ENCODE data around the gene LDLRAD4. TPM values are rescaled to one million over a fixed set of nuclear protein-coding genes. Genes with fewer than 3 reads are reported as not detected.
"Not testable (repeated sequence)": the region's sequence is repeated elsewhere in the genome, so short reads cannot be mapped to it uniquely, and the experiment has no call there.

LDLRAD4 gene
- total RNA-seq, 1 donor = 50.9 TPM

DNA sequence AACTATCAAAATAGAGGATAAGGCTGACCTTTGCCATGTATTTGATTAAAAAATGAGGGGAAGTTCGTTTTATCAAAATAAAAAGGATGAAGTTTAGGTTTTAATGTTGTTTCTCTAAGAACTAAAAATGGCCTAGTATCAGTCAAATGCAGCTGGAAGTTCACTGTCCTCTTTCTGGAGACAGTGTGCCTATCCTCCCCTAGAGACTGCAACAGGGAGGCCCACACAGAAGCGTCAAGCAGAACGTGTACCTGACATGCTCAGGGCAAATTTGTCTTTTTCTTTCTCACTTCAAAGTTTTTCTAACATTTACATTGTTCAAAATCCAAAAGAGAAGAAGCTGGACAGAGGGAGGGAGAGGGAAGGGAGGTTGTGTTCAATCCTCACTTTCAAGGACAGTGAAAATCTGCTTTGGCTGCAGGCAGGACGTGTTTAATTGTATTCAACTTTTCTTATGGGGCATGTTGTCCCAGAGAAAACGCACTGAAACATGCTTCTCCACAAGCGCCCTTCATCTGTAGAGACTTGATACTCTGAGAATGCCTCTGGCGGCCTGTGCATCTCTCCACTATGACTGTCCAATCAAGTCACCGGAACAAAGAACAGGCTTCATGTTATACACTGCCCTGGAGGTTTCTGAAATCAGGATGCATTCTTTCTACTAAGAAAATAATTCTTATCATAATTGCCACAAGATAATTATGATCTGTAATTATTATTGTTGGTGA is 442.7 kb downstream of the LDLRAD4 start:
- Histone ChIP-seq H3K27me3 (ENCODE audit: insufficient read depth, low read length) (no peaks in the 10 kb centered on the region), H3K4me1 (ENCODE audit: insufficient read depth, low read length) (no peaks in the 10 kb centered on the region), H3K4me3 (ENCODE audit: low read length) (no peak overlapping the region), H3K9me3 (ENCODE audit: low read depth, low read length) (no peaks in the 10 kb centered on the region)

DNA sequence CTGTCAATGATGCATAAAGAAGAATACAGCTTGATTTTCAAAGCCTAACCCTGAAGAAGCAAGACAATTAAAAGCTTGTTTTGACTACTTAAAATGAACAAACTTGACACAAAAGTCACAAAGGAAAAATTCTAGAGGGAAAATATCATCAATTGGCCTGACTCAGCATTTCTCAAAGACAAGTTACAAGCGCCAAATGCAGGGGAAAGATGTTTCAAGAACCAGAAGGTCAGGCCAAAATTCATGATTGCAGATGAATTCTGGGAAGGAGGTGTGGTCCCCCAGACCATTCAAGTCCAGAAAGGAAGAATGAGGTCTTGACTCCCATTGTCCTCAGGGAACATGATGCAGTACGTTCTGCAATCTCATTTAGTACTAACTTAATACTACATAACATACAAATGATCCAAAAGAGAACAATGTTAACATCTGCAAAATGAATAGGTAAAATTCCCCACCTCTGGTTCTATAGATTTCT is 443.3 kb downstream of the LDLRAD4 start:
- no peaks in the 10 kb centered on the region for H3K27me3 ChIP-seq (ENCODE audit: insufficient read depth, low read length)
- H3K9me3 ChIP-seq (ENCODE audit: low read depth, low read length) = no peaks in the 10 kb centered on the region
- H3K4me3 ChIP-seq (ENCODE audit: low read length) = no peak overlapping the region
- H3K4me1 ChIP-seq (ENCODE audit: insufficient read depth, low read length) = no peaks in the 10 kb centered on the region

DNA sequence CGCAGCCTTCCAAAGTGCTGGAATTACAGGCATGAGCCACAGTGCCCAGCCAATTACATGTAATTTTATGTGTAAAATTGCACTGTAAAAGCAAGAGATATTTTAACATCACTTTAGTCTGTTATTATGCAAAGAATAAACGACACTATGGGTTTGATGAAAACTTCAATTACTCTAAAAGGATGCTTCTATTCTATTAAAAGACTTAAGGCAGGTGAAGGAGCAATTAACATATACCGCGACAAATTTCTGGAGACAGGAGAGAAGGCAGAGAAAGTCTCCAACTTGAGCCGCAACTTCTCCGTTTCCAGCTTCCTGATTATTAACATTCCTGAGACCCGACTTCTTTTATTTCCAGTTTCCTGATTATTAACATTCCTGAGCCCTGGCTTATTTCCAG is 454.1 kb downstream of the LDLRAD4 start:
- no peaks in the 10 kb centered on the region for H3K27me3 ChIP-seq (ENCODE audit: insufficient read depth, low read length)

DNA sequence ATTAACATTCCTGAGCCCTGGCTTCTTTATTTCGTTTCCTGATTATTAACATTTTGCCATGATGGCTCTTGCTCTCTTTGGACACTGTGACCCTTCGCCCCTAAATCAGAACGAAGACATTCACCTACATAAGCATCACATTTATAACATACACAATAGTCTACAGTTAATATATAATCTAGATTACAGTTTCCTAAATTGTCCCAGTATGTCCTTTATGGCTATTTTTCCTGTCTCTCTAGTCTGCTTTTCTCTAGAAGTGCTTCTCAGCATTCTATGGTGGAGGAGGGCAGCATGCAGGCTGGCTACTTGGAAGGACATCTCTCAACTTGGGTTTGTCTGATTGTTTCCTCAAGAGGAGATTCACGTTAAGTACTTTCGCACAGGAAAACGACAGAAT is 457.9 kb downstream of the LDLRAD4 start:
- Histone ChIP-seq H3K4me3 (ENCODE audit: low read length) (no peak overlapping the region), H3K27me3 (ENCODE audit: insufficient read depth, low read length) (no peaks in the 10 kb centered on the region), H3K9me3 (ENCODE audit: low read depth, low read length) (no peaks in the 10 kb centered on the region), H3K4me1 (ENCODE audit: insufficient read depth, low read length) (no peaks in the 10 kb centered on the region)

More for the DNA sequence above, 454.1 kb downstream of the LDLRAD4 start:
- Histone ChIP-seq H3K4me3 (ENCODE audit: low read length) (no peak overlapping the region), H3K4me1 (ENCODE audit: insufficient read depth, low read length) (no peaks in the 10 kb centered on the region), H3K9me3 (ENCODE audit: low read depth, low read length) (no peaks in the 10 kb centered on the region)

DNA sequence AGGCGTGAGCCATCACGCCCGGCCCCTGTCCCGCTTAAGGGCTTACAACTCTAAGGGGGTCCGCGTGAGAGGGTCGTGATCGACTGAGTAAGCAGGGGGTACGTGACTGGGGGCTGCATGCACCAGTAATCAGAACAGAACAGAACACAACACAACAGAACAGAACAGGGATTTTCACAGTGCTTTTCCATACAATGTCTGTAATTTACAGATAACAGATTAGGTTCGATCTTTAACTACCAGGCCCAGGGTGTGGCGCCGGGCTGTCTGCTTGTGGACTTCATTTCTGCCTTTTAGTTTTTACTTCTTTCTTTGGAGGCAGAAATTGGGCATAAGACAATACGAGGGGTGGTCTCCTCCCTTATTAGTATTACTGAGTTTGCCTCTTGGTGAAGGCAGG is 458.8 kb downstream of the LDLRAD4 start:
- not testable (repeated sequence) for H3K27me3 ChIP-seq (ENCODE audit: insufficient read depth, low read length); H3K4me1 ChIP-seq (ENCODE audit: insufficient read depth, low read length); H3K9me3 ChIP-seq (ENCODE audit: low read depth, low read length); H3K4me3 ChIP-seq (ENCODE audit: low read length)

DNA sequence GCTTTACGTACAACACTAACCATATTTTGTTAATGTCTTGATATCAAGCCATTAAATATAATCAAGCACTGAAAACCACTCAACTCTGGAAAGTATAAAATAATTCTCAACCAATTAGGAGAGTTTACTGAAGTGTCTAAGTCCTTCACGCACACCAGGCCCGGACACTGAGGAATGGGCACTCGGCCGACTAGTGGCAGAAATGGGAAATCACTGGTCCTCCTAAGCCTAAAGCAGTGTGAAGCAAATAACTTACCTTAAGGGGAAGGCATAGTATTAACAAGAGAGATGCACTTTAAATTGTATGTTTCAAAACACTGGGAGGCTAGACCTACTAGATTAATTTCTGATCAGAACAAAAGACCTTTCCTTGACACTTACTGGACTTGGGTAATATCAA is 462.1 kb downstream of the LDLRAD4 start:
- no peaks in the 10 kb centered on the region for H3K27me3 ChIP-seq (ENCODE audit: insufficient read depth, low read length)
- H3K4me3 ChIP-seq (ENCODE audit: low read length) = no peak overlapping the region
- H3K4me1 ChIP-seq (ENCODE audit: insufficient read depth, low read length) = no peaks in the 10 kb centered on the region
- no peaks in the 10 kb centered on the region for H3K9me3 ChIP-seq (ENCODE audit: low read depth, low read length)

DNA sequence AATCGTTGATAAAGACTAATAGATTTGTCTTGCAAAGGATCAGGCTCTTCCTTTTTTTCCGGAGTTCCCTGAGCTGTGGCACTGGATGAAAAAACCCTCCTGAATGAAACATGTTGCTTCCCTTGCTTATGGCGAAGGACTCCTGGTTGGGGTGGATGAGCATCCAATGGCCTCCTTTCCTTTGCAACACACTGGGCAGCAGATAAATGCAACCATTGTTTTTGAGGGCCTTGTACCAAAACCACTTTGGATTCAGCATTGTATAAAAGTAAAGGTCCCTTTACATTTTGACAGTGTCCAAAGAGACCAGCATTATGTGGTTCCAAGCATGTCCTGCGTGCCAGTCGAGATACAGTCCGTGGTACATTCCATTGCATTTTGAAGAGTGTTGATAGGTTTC is 463.1 kb downstream of the LDLRAD4 start:
- Histone ChIP-seq H3K9me3 (ENCODE audit: low read depth, low read length) (no peaks in the 10 kb centered on the region), H3K27me3 (ENCODE audit: insufficient read depth, low read length) (no peaks in the 10 kb centered on the region), H3K4me1 (ENCODE audit: insufficient read depth, low read length) (no peaks in the 10 kb centered on the region), H3K4me3 (ENCODE audit: low read length) (no peak overlapping the region)

DNA sequence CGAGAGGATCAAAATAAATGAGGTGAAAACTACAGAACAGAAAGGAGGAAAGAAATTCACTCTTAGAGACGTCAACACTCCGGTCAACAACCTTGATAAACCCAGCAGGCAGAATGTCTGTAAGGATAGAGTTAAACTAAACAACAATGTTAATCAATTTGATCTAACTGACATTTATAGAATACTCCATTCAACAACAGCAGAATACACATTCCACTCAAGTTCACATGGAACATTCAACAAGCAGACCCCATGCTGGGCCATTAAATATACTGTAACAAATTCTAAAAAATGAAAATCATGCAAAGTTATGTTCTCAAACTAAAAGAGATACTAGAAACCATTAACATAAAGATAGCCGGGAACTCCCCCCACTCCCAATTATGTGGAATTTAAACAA is 466.0 kb downstream of the LDLRAD4 start:
- H3K9me3 ChIP-seq (ENCODE audit: low read depth, low read length) = no peaks in the 10 kb centered on the region
- no peaks in the 10 kb centered on the region for H3K4me1 ChIP-seq (ENCODE audit: insufficient read depth, low read length)
- no peak overlapping the region for H3K4me3 ChIP-seq (ENCODE audit: low read length)
- H3K27me3 ChIP-seq (ENCODE audit: insufficient read depth, low read length) = no peaks in the 10 kb centered on the region

DNA sequence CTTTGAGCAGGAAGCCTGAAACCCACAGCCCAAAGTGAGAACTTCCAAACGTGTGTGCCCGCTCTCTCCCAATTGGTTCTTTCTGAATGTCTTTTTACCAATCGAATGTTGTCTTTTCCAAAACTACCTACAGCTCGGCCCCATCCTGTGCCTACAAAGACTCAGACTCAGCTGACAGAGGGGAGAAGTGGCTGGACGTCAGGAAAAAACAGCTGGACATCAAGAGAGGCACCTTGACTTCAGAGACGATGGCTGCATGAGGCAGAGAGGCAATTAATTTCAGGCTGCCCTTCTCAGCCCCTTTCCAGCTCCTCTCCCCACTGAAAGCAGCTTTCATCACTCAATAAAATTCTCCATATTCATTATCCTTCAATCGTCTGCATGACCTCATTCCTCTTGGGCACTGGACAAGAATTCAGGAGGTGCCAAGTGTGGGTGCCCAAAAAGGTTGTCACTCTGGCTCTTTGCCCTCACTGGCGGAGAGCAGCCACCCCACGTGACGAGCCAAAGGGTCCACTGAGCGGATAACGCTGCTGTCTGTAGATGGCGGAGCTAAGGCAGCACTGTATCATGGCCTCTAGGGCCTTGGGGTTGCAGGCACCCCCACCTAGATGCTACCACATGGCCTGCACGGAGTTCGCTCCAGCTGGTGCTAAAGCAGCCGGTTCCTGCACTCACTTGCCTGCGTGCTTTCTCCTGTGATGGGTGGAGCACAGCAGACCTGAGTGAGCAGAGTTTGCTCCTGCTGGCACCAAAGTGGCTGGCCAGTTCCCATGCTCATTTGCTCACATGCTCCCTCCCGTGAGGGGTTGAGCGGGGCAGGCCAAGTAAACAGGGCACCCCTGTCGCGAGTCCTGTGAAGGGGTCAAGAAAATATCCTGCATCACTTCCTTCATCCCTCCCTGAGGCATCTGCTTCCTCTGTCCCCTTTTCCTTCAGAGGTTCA is 469.9 kb downstream of the LDLRAD4 start:
- H3K4me3 ChIP-seq (ENCODE audit: low read length) = no peak overlapping the region
- no peaks in the 10 kb centered on the region for H3K27me3 ChIP-seq (ENCODE audit: insufficient read depth, low read length)
- H3K4me1 ChIP-seq (ENCODE audit: insufficient read depth, low read length) = no peaks in the 10 kb centered on the region
- no peaks in the 10 kb centered on the region for H3K9me3 ChIP-seq (ENCODE audit: low read depth, low read length)

DNA sequence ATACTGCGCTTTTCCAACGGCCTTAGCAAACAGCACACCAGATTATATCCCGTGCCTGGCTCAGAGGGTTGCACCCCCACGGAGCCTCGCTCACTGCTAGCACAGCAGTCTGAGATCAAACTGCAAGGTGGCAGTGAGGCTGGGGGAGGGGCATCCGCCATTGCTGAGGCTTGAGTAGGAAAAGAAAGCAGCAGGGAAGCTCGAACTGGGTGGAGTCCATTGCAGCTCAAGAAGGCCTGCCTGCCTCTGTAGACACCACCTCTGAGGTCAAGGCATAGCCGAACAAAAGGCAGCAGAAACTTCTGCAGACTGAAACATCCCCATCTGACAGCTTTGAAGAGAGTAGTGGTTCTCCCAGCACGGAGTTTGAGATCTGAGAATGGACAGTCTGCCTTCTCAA is 471.5 kb downstream of the LDLRAD4 start:
- H3K4me3 ChIP-seq (ENCODE audit: low read length); H3K4me1 ChIP-seq (ENCODE audit: insufficient read depth, low read length); H3K27me3 ChIP-seq (ENCODE audit: insufficient read depth, low read length); H3K9me3 ChIP-seq (ENCODE audit: low read depth, low read length): not testable (repeated sequence)

DNA sequence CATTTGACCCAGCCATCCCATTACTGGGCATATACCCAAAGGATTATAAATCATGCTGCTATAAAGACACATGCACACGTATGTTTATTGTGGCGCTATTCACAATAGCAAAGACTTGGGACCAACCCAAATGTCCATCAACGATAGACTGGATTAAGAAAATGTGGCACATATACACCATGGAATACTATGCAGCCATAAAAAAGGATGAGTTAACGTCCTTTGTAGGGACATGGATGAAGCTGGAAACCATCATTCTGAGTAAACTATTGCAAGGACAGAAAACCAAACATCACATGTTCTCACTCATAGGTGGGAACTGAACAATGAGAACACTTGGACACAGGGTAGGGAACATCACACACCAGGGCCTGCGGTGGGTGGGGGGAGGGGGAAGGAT is 476.8 kb downstream of the LDLRAD4 start:
- H3K9me3 ChIP-seq (ENCODE audit: low read depth, low read length); H3K4me1 ChIP-seq (ENCODE audit: insufficient read depth, low read length); H3K4me3 ChIP-seq (ENCODE audit: low read length); H3K27me3 ChIP-seq (ENCODE audit: insufficient read depth, low read length): not testable (repeated sequence)

DNA sequence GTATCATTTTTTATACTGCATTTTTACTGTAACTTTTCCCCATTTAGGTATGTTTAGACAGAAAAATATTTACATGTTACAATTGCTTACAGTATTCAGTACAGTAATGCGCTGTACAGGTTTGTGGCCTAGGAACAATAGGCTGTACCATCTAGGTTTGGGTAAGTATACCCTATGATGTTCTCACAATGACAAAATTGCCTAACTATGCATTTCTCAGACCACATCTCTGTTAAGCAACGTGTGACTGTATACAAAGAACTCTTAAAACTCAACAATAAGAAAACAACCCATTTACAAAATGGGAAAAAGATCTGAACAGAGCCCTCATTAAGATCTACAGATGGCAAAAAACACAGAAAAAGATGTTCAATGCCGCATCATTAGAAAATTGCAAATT is 478.4 kb downstream of the LDLRAD4 start:
- no peaks in the 10 kb centered on the region for H3K4me1 ChIP-seq (ENCODE audit: insufficient read depth, low read length)

DNA sequence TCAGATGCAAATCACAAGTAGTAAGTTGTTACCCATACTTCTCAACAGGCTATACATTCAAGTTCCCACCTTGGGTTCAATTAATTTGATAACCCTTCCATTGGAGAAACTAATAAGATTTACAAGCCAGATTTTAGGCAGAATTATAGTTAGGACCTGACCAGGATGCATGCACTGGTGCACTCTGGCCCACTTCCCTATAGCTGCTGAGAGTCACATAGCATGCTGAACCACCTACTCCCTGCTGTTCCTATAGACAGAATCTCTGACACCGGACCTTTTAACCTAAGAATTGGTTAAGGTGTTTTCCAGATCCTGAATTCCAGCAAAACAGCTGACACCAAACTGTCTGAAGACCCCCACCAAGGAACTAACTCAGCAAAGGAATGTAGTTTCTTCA is 481.6 kb downstream of the LDLRAD4 start:
- Histone ChIP-seq H3K4me1 (ENCODE audit: insufficient read depth, low read length) (no peaks in the 10 kb centered on the region), H3K4me3 (ENCODE audit: low read length) (no peak overlapping the region), H3K27me3 (ENCODE audit: insufficient read depth, low read length) (no peaks in the 10 kb centered on the region), H3K9me3 (ENCODE audit: low read depth, low read length) (peaks cover 37% of the 10 kb centered on the region)

More for the DNA sequence above, 478.4 kb downstream of the LDLRAD4 start:
- peaks cover 19% of the 10 kb centered on the region for H3K9me3 ChIP-seq (ENCODE audit: low read depth, low read length)
- H3K27me3 ChIP-seq (ENCODE audit: insufficient read depth, low read length) = no peaks in the 10 kb centered on the region
- no peak overlapping the region for H3K4me3 ChIP-seq (ENCODE audit: low read length)

Measured in mononuclear cell (primary cell).